Panc1 (cell line): ENCODE measurements around the gene NR2C2.

Experiments used
- POLR2AphosphoS5 ChIP-seq: IDR thresholded peaks from 2 replicates; pipeline ENCODE4 v1.6.1; 2012; ENCODE audit warnings: mild to moderate bottlenecking, low read depth, low read length, moderate library complexity
- SIN3A ChIP-seq: IDR thresholded peaks from 2 replicates; pipeline ENCODE4 v1.6.1; 2012; ENCODE audit warnings: low read depth, mild to moderate bottlenecking, low read length, moderate library complexity, borderline replicate concordance; ENCODE audit not compliant: insufficient read depth
- TCF7L2 ChIP-seq: IDR thresholded peaks from 2 replicates; pipeline ENCODE4 v1.6.1; 2011; ENCODE audit warnings: mild to moderate bottlenecking, low read depth, low read length, inconsistent platforms
- TF ChIP-seq, protein P1 (sequence below): fragments of 450-650 bp; IDR thresholded peaks from 2 replicates; pipeline ENCODE4 v1.5.1; 2017; ENCODE audit warnings: mild to moderate bottlenecking
- TF ChIP-seq, protein P2 (sequence below), 2 experiments: IDR thresholded peaks; 2 replicates each; pipeline ENCODE4 v1.6.1; 2011 to 2012; ENCODE audit warnings: low read depth in 2 of 2, control low read depth in 1 of 2, low read length in 1 of 2, mild to moderate bottlenecking in 1 of 2, moderate library complexity in 1 of 2; ENCODE audit not compliant: insufficient read depth in 1 of 2

DNA sequence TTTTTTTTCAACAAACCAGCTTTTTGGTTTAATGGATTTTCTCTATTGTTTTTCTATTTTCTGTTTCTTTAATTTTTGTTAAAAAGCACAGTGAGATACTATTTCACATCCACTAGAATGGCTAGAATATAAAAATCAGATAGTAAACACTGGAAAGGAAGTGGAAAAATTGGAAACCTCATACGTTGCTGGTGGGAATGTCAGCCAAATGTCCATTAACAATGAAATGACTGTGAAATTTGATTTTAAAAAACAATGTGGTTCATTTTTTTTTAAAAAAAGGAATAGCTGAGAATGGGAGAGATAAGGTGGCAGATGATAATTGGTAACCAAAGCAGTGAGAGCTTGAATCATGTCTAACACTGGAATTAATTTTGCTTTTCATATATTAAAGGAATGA, 19.9 kb downstream of the NR2C2 start:
- TF ChIP-seq, protein P1, sequence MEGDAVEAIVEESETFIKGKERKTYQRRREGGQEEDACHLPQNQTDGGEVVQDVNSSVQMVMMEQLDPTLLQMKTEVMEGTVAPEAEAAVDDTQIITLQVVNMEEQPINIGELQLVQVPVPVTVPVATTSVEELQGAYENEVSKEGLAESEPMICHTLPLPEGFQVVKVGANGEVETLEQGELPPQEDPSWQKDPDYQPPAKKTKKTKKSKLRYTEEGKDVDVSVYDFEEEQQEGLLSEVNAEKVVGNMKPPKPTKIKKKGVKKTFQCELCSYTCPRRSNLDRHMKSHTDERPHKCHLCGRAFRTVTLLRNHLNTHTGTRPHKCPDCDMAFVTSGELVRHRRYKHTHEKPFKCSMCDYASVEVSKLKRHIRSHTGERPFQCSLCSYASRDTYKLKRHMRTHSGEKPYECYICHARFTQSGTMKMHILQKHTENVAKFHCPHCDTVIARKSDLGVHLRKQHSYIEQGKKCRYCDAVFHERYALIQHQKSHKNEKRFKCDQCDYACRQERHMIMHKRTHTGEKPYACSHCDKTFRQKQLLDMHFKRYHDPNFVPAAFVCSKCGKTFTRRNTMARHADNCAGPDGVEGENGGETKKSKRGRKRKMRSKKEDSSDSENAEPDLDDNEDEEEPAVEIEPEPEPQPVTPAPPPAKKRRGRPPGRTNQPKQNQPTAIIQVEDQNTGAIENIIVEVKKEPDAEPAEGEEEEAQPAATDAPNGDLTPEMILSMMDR = no peak
- TF ChIP-seq POLR2AphosphoS5 (no peak), SIN3A (no peak), TCF7L2 (no peak)
- TF ChIP-seq, protein P2, sequence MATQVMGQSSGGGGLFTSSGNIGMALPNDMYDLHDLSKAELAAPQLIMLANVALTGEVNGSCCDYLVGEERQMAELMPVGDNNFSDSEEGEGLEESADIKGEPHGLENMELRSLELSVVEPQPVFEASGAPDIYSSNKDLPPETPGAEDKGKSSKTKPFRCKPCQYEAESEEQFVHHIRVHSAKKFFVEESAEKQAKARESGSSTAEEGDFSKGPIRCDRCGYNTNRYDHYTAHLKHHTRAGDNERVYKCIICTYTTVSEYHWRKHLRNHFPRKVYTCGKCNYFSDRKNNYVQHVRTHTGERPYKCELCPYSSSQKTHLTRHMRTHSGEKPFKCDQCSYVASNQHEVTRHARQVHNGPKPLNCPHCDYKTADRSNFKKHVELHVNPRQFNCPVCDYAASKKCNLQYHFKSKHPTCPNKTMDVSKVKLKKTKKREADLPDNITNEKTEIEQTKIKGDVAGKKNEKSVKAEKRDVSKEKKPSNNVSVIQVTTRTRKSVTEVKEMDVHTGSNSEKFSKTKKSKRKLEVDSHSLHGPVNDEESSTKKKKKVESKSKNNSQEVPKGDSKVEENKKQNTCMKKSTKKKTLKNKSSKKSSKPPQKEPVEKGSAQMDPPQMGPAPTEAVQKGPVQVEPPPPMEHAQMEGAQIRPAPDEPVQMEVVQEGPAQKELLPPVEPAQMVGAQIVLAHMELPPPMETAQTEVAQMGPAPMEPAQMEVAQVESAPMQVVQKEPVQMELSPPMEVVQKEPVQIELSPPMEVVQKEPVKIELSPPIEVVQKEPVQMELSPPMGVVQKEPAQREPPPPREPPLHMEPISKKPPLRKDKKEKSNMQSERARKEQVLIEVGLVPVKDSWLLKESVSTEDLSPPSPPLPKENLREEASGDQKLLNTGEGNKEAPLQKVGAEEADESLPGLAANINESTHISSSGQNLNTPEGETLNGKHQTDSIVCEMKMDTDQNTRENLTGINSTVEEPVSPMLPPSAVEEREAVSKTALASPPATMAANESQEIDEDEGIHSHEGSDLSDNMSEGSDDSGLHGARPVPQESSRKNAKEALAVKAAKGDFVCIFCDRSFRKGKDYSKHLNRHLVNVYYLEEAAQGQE (IDR thresholded peaks at IDR 0.05; ENCODE audit: insufficient read depth in 1 of 2, low read depth in 2 of 2, low read length in 1 of 2) = no peak
